A673 (cell line): Measurements from ENCODE around the gene OR5W2. TPM values are rescaled to one million over a fixed set of nuclear protein-coding genes. Genes with fewer than 3 reads are reported as not detected.
A peak's percentile ranks its signal among the peaks of the same experiment; 100 is the strongest.

Source experiments
- BruUV-seq: library from RNA; stranded (reverse); fragments of 400-500 nt; replicated peaks from 2 replicates; lab custom pipeline; 2021; lab: Mats Ljungman, UMichigan
- CTCF ChIA-PET: fragments of 300-600 bp; sonication (Branson Sonifier 250); formaldehyde crosslinking; loops from one replicate; lab custom pipeline; 2022; ENCODE audit warnings: antibody characterized with exemption; lab: Charles Lee
- POLR2A ChIA-PET: fragments of 300-600 bp; sonication (Branson Sonifier 250); formaldehyde crosslinking; loops from one replicate; lab custom pipeline; 2022; ENCODE audit warnings: antibody characterized with exemption; ENCODE audit not compliant: low non-redundant PET; lab: Charles Lee
- DNase-seq: peaks from one replicate; pipeline ENCODE4 v3.0.0-alpha.2; 2015; ENCODE audit warnings: low spot score
- H3K27ac ChIP-seq: fragments of 200-600 bp; sonication (generic); 2 replicates; pipeline ENCODE4 v1.5.1; 2016; ENCODE audit warnings: mixed run types, low read depth, mild to moderate bottlenecking, mixed read lengths, antibody characterized with exemption, low read length; ENCODE audit not compliant: poor library complexity, severe bottlenecking
- H3K27me3 ChIP-seq: fragments of 200-600 bp; sonication (generic); replicated peaks from 2 replicates; pipeline ENCODE4 v1.6.1; 2017; ENCODE audit warnings: mixed run types, low read depth, mild to moderate bottlenecking, mixed read lengths, antibody characterized with exemption, low read length; ENCODE audit not compliant: insufficient read depth, poor library complexity
- H3K36me3 ChIP-seq: fragments of 200-600 bp; sonication (generic); 2 replicates; pipeline ENCODE4 v1.6.1; 2016; ENCODE audit warnings: mixed run types, mild to moderate bottlenecking, mixed read lengths, antibody characterized with exemption, low read length; ENCODE audit not compliant: insufficient read depth, poor library complexity, severe bottlenecking
- H3K4me1 ChIP-seq: fragments of 200-600 bp; sonication (generic); 2 replicates; pipeline ENCODE4 v1.6.1; 2017; ENCODE audit warnings: mixed run types, mild to moderate bottlenecking, mixed read lengths, antibody characterized with exemption, low read length; ENCODE audit not compliant: insufficient read depth, poor library complexity, severe bottlenecking
- H3K4me3 ChIP-seq: fragments of 200-600 bp; sonication (generic); 2 replicates; pipeline ENCODE4 v1.5.1; 2016; ENCODE audit warnings: low read depth, mixed run types, mild to moderate bottlenecking, mixed read lengths, low read length; ENCODE audit not compliant: poor library complexity, severe bottlenecking
- H3K9me3 ChIP-seq: fragments of 200-600 bp; sonication (generic); 2 replicates; pipeline ENCODE4 v1.6.1; 2016; ENCODE audit warnings: mixed run types, low read depth, mild to moderate bottlenecking, mixed read lengths, antibody characterized with exemption, low read length; ENCODE audit not compliant: poor library complexity, severe bottlenecking
- CTCF ChIP-seq: fragments of 300-800, 200-600 bp; sonication (generic); conservative IDR thresholded peaks from 2 replicates; pipeline ENCODE4 v1.5.1; 2017; ENCODE audit warnings: low read depth, mild to moderate bottlenecking, antibody characterized with exemption, low read length, moderate library complexity, mixed read lengths
- EZH2 ChIP-seq: fragments of 200-600 bp; sonication (generic); IDR thresholded peaks from 2 replicates; pipeline ENCODE4 v1.6.1; 2017; ENCODE audit warnings: borderline replicate concordance, low read depth, mild to moderate bottlenecking, mixed read lengths, antibody characterized with exemption, low read length; ENCODE audit not compliant: poor library complexity, severe bottlenecking
- intact Hi-C: fragments of 100-400 bp; cut with micrococcal nuclease; formaldehyde crosslinking; loops from one replicate; pipeline ENCODE4 v1.10.0; 2022; ENCODE audit not compliant: unreplicated experiment
- total RNA-seq: library from RNA; stranded (reverse); gene quantifications from 2 replicates; pipeline ENCODE4 v1.2.3, GENCODE V29; 2021

The OR5W2 gene
- total RNA-seq, 1 experiment from 2014 or later = not detected

GRCh38 chr11:55942785-55943392 is 28.5 kb upstream of the OR5W2 start:
- POLR2A ChIA-PET = no interaction called here
- CTCF ChIA-PET = no interaction called here
- intact Hi-C loops = loop anchor here (1.0 kb wide), 1 partner anchor 840 kb away; no protein-coding TSS in a partner anchor
- no peaks in the 10 kb centered on the region for H3K9me3 ChIP-seq
- no peaks in the 10 kb centered on the region for H3K36me3 ChIP-seq
- TF ChIP-seq EZH2 = no peak
- peak; percentile 67 for TF ChIP-seq CTCF
- H3K27me3 ChIP-seq = no peaks in the 10 kb centered on the region
- no TSS peak for BruUV-seq
- no peak overlapping the region for H3K27ac ChIP-seq
- no peaks in the 10 kb centered on the region for H3K4me1 ChIP-seq
- DNase-seq = peak; percentile 50
- no peak overlapping the region for H3K4me3 ChIP-seq

GRCh38 chr11:55936300-55936699 is 21.9 kb upstream of the OR5W2 start, which contains the start of gene OR5I1:
Gene OR5I1 (minus strand): TSS chr11:55936400. CDS start chr11:55936400, 0 bp downstream.
- Histone ChIP-seq H3K4me1 (no peaks in the 10 kb centered on the region), H3K4me3 (no peak within 1 kb of the TSS), H3K36me3 (no peaks in the 10 kb centered on the region), H3K27ac (no peak within 1 kb of the TSS), H3K27me3 (no peaks in the 10 kb centered on the region), H3K9me3 (no peaks in the 10 kb centered on the region)
- intact Hi-C loops = no loop called here
- ChIA-PET POLR2A (no interaction called here), CTCF (no interaction called here)
- BruUV-seq = no TSS peak
- no peak for DNase-seq
- TF ChIP-seq EZH2 = no peak
- no peak for TF ChIP-seq CTCF

DNA sequence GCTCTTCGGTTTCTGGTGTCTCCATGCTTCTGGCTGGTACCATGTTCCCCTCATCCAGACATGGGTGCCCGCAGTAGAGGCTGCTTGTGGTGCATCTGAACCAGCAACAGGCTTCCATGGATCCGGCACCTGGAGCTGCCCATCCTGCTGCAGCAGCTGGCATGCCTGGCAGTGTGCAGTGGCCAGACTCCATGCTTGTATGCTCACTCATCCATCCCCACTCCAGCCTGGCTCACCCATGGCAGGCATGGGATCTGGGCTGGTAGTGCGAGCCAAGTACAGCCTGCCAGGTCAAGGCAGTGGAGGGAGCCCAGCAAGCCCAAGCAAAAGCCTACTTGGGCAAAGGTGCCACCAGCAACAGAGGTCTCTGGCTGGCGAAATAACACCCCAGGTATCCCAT is 6.2 kb upstream of the OR5W2 start:
- DNase-seq = no peak
- intact Hi-C loops = no loop called here
- no peaks in the 10 kb centered on the region for H3K9me3 ChIP-seq
- ChIA-PET CTCF (no interaction called here), POLR2A (no interaction called here)
- no peak overlapping the region for H3K4me3 ChIP-seq
- no TSS peak for BruUV-seq
- H3K27me3 ChIP-seq = no peaks in the 10 kb centered on the region
- TF ChIP-seq CTCF = no peak
- TF ChIP-seq EZH2 = no peak
- no peaks in the 10 kb centered on the region for H3K36me3 ChIP-seq
- no peak overlapping the region for H3K27ac ChIP-seq
- no peaks in the 10 kb centered on the region for H3K4me1 ChIP-seq
